Measurements from ENCODE around the gene NANOGP8.

GRCh38 chr15:35123743-35124142, 38.6 kb upstream of the NANOGP8 start:
- no peak for TF ChIP-seq POLR2A (IDR thresholded peaks at IDR 0.05)
- no peak for TF ChIP-seq CTCF (IDR thresholded peaks at IDR 0.05)

Data from tibial nerve (tissue), 3 donors.